Measurements from ENCODE around the gene NECAB3. TPM values are rescaled to one million over a fixed set of nuclear protein-coding genes. Genes with fewer than 3 reads are reported as not detected.

Gene NECAB3
- total and polyA plus RNA-seq, 7 donors, result 37.8 to 98.0 (median 63.7) TPM

DNA sequence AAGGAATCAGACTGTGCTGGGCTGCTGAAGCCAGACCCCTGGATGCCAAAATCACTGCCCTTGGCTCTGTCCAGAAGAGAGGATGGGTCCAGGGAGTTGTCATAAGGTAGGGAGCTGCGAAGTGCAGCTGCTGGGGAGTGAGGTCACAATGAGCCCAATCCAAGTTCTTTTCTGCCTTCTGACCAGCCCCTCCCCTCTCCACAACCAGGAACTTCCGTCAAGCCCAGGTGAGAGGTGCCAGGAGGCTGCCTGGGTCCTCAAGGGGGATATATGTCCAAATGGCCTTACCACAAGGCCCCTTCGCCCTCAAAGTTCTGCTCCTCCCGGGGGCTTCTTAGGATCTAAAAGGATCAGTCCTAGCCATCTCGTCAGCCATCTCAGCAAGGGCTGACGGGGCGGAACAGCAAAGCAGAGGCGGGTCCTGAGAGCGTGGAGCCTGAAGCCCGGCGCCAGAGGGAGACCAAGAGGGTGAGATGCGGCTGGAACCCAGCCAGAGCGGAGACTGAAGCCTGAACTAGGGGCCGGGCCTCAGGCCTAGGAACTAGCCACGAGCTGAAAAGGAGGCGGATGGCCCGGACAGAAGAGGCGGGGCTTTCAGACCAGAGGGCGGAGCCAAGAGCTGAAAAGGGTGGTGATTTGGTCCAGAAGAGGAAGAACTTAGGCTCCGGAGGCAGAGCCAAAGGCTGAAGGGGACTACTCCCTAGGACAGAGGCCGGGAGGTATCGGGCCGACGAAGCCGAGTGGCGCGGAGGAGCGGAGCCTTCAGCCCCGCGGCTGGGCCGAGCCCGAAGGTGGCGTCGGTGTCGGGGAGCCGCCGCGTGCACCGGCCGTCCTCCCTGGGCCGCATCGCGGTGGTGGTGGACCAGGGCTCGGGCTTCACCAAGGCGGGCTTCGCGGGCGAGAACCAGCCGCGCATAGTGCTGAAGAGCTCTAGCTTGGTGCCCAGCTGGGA lies 7.7 kb downstream of the NECAB3 start, which contains the start of gene ACTL10:
Gene ACTL10, plus strand, starts transcription at position 651 of the 952 bp plus-strand sequence. CDS start 555 bp downstream, outside the sequence.
- H3K27ac ChIP-seq, result peak within 1 kb of the TSS; percentile 75
- peaks cover 36% of the 10 kb centered on the region for H3K4me1 ChIP-seq
- DNase-seq, result peak; percentile 97 to 98
- H3K36me3 ChIP-seq (ENCODE audit: insufficient read depth in 1 of 2, low read depth in 1 of 2), result peaks cover 0 to 32% of the 10 kb centered on the region in 2 donors
- intact Hi-C loops (cut with DNase I), result loop anchor here (5.0 kb wide), 3 partner anchors 204 to 264 kb away; partner anchors contain the start of gene CDK5RAP1 (in 1 of the 2)
- 5 to 15% (median 7%) methylated on average over 37 to 50 of the region's 50 CpGs for WGBS, 3 donors
- no peaks in the 10 kb centered on the region for H3K9me3 ChIP-seq
- TF ChIP-seq, protein P1, sequence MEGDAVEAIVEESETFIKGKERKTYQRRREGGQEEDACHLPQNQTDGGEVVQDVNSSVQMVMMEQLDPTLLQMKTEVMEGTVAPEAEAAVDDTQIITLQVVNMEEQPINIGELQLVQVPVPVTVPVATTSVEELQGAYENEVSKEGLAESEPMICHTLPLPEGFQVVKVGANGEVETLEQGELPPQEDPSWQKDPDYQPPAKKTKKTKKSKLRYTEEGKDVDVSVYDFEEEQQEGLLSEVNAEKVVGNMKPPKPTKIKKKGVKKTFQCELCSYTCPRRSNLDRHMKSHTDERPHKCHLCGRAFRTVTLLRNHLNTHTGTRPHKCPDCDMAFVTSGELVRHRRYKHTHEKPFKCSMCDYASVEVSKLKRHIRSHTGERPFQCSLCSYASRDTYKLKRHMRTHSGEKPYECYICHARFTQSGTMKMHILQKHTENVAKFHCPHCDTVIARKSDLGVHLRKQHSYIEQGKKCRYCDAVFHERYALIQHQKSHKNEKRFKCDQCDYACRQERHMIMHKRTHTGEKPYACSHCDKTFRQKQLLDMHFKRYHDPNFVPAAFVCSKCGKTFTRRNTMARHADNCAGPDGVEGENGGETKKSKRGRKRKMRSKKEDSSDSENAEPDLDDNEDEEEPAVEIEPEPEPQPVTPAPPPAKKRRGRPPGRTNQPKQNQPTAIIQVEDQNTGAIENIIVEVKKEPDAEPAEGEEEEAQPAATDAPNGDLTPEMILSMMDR (IDR thresholded peaks at IDR 0.05), result peak; percentile 33
- peak within 1 kb of the TSS; percentile 73 for H3K4me3 ChIP-seq
- peak; percentile 61 to 70 (median 66) for ATAC-seq
- H3K27me3 ChIP-seq (ENCODE audit: insufficient read depth in 3 of 3, low read length in 2 of 3), result no peaks in the 10 kb centered on the region

DNA sequence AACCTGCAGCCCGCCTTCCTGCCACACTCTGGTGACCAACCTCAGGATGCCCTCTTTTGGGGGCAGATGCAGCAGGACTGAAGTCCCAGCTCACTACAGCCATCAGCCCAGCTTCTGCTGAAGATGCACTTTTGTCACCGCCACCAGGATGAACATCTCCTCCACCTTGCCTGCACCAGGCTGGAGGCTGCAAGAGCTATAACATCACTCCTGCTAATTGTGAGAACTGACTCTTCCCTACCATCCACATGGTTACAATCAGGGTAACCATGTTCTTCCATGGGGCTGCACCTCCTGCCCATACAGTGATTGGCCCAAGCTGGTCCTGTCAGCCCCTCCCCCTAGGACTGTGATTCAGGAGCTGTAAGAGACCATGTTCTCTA lies 9.5 kb downstream of the NECAB3 start:
- intact Hi-C loops (cut with DNase I), result loop anchor here (5.0 kb wide), 3 partner anchors 202 to 262 kb away; partner anchors contain the start of gene CDK5RAP1 (in 1 of the 2)
- peaks cover 36% of the 10 kb centered on the region for H3K4me1 ChIP-seq
- WGBS, 3 donors, result 89 to 98% (median 94%) methylated on average over 2 of the region's 2 CpGs
- TF ChIP-seq, protein P1 (IDR thresholded peaks at IDR 0.05), result no peak
- H3K9me3 ChIP-seq, result no peaks in the 10 kb centered on the region
- no peak overlapping the region for H3K4me3 ChIP-seq
- no peak for DNase-seq
- ATAC-seq, result no peak
- no peaks in the 10 kb centered on the region for H3K27me3 ChIP-seq (ENCODE audit: insufficient read depth in 3 of 3, low read length in 2 of 3)
- H3K36me3 ChIP-seq (ENCODE audit: insufficient read depth in 1 of 2, low read depth in 1 of 2), result peaks cover 0 to 31% of the 10 kb centered on the region in 2 donors
- peak overlapping the region; percentile 77 for H3K27ac ChIP-seq

DNA sequence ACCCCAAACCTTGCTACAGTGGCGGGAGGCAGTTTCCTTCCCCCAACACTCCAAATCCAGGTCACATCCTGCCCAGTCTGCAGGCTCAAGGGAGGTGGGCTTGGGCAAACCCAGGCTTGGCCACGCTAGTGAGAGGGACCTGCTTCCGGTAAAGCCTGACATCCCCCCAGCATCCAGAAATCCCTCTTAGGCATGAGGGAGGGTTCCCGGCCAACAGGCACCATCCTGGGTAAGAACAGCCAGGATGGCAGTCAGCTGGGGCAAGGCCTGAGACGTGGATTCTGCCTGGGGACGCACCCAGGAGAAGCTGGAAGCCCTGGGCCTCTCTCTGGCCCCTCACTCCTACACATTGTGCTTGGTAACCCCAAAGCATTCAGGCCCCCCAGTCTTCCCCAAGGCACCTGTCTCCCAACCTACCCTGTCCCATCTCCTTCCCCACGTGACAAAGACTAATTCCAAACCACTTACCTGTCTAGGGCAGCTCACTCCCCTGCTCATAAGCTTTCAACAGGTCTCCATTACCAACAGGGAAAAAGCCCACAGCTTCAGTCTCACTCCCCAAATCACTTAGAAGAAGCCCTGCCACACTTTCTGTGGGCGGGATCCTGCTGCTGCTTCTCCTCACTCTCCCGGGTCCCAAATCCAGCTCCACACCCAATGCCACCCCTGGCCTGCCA lies 10.0 kb downstream of the NECAB3 start:
- intact Hi-C loops (cut with DNase I), result no loop called here
- no peak for ATAC-seq
- Histone ChIP-seq H3K36me3 (ENCODE audit: insufficient read depth in 1 of 2, low read depth in 1 of 2) (peaks cover 0 to 31% of the 10 kb centered on the region in 2 donors), H3K4me1 (peaks cover 36% of the 10 kb centered on the region), H3K4me3 (peak overlapping the region; percentile 77), H3K9me3 (no peaks in the 10 kb centered on the region), H3K27ac (peak overlapping the region; percentile 77), H3K27me3 (ENCODE audit: insufficient read depth in 3 of 3, low read length in 2 of 3) (no peaks in the 10 kb centered on the region)
- 37 to 45% (median 40%) methylated on average over 8 to 9 of the region's 9 CpGs for WGBS, 3 donors
- DNase-seq, result no peak
- TF ChIP-seq, protein P1 (IDR thresholded peaks at IDR 0.05), result no peak

DNA sequence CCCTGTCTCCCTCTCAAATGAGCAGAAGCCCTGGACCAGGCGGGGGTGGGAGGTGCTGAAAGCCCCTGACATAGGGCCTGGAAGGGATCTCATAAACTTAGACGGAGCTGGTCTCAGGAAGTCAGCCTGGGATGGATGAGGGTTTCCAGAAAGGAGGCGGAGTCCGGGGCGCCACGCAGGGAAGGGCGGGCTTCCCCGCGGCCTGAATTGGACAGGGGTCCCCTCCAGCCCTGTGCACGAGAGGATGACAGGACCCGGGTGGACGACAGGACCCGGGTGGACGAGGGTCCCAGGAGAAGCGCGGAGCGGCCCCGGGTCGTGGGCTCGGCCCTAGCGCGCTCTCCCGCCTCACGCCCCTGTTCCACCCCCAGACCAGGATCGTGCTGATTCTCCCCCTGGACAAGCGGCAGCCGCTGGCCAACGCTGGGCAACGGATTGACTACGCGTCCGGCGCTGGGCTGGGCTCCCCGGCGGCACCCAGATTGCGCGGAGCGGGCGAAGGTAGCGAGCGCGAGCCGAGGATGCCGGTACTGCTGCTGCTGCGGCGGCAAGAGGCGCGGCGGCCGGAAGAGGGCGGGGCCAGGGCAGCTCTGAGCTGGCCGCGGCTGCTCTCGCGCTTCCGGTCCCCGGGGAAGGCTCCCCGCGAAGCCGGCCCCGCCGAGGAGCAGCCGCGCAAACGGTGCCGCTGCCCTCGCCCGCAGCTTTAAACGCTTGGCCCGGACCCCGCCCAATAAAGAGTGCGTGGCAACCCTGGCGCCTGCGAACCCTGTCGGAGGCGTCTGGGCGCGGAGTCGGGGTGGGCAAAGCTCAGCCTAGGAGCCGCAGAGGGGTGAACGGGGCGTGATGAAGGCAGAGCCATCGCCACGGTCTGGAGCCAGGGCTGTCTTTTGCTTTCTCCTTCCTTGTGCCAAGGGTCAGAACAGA lies 10.8 kb downstream of the NECAB3 start:
- Histone ChIP-seq H3K9me3 (no peaks in the 10 kb centered on the region), H3K36me3 (ENCODE audit: insufficient read depth in 1 of 2, low read depth in 1 of 2) (peaks cover 0 to 31% of the 10 kb centered on the region in 2 donors), H3K4me1 (peaks cover 34% of the 10 kb centered on the region), H3K27me3 (ENCODE audit: insufficient read depth in 3 of 3, low read length in 2 of 3) (no peaks in the 10 kb centered on the region), H3K27ac (peak overlapping the region; percentile 77), H3K4me3 (peak overlapping the region; percentile 77)
- ATAC-seq (peak; percentile 66 to 73 (median 70)), DNase-seq (peak; percentile 85 to 92)
- 1 to 2% (median 1%) methylated on average over 74 to 84 of the region's 84 CpGs for WGBS, 3 donors
- intact Hi-C loops (cut with DNase I), result no loop called here
- TF ChIP-seq, protein P1 (IDR thresholded peaks at IDR 0.05), result no peak
